Measurements from ENCODE around the gene FCRL3.
"Not testable (repeated sequence)": the region's sequence is repeated elsewhere in the genome, so short reads cannot be mapped to it uniquely, and the experiment has no call there.

Gene FCRL3

GRCh38 chr1:157700732-157701131 lies at the start of gene FCRL3:
FCRL3 (minus strand) TSS chr1:157700769; CDS start chr1:157700489, 280 bp downstream.
- Histone ChIP-seq H3K36me3 (ENCODE audit: control insufficient read depth, insufficient read depth, low read length) (no peaks in the 10 kb centered on the region), H3K4me1 (ENCODE audit: control insufficient read depth, insufficient read depth, low read length) (no peaks in the 10 kb centered on the region), H3K27ac (ENCODE audit: low read depth, low read length) (no peak within 1 kb of the TSS), H3K27me3 (ENCODE audit: control insufficient read depth, insufficient read depth, low read length) (no peaks in the 10 kb centered on the region), H3K4me3 (ENCODE audit: low read length) (no peak within 1 kb of the TSS), H3K9ac (ENCODE audit: low read length) (no peak within 1 kb of the TSS)

GRCh38 chr1:157748262-157748817 lies 47.8 kb upstream of the FCRL3 start:
- Histone ChIP-seq H3K36me3 (ENCODE audit: control insufficient read depth, insufficient read depth, low read length) (no peaks in the 10 kb centered on the region), H3K9ac (ENCODE audit: low read length) (no peak overlapping the region), H3K4me1 (ENCODE audit: control insufficient read depth, insufficient read depth, low read length) (no peaks in the 10 kb centered on the region), H3K27ac (ENCODE audit: low read depth, low read length) (no peak overlapping the region), H3K4me3 (ENCODE audit: low read length) (no peak overlapping the region), H3K27me3 (ENCODE audit: control insufficient read depth, insufficient read depth, low read length) (no peaks in the 10 kb centered on the region)

- no peak overlapping the region for H3K4me3 ChIP-seq (ENCODE audit: low read length)
- no peaks in the 10 kb centered on the region for H3K36me3 ChIP-seq (ENCODE audit: control insufficient read depth, insufficient read depth, low read length)
- H3K27ac ChIP-seq (ENCODE audit: low read depth, low read length), result no peak overlapping the region
- H3K9ac ChIP-seq (ENCODE audit: low read length), result no peak overlapping the region
- H3K27me3 ChIP-seq (ENCODE audit: control insufficient read depth, insufficient read depth, low read length), result no peaks in the 10 kb centered on the region
- H3K4me1 ChIP-seq (ENCODE audit: control insufficient read depth, insufficient read depth, low read length), result no peaks in the 10 kb centered on the region
Measured at GRCh38 chr1:157739229-157739901, 38.8 kb upstream of the FCRL3 start.

GRCh38 chr1:157735991-157736390 lies 35.4 kb upstream of the FCRL3 start:
- not testable (repeated sequence) for H3K36me3 ChIP-seq (ENCODE audit: control insufficient read depth, insufficient read depth, low read length); H3K4me1 ChIP-seq (ENCODE audit: control insufficient read depth, insufficient read depth, low read length); H3K9ac ChIP-seq (ENCODE audit: low read length); H3K4me3 ChIP-seq (ENCODE audit: low read length); H3K27me3 ChIP-seq (ENCODE audit: control insufficient read depth, insufficient read depth, low read length); H3K27ac ChIP-seq (ENCODE audit: low read depth, low read length)

GRCh38 chr1:157734321-157734720 lies 33.8 kb upstream of the FCRL3 start:
- Histone ChIP-seq H3K4me3 (ENCODE audit: low read length) (no peak overlapping the region), H3K9ac (ENCODE audit: low read length) (no peak overlapping the region), H3K27ac (ENCODE audit: low read depth, low read length) (no peak overlapping the region), H3K4me1 (ENCODE audit: control insufficient read depth, insufficient read depth, low read length) (no peaks in the 10 kb centered on the region), H3K27me3 (ENCODE audit: control insufficient read depth, insufficient read depth, low read length) (no peaks in the 10 kb centered on the region), H3K36me3 (ENCODE audit: control insufficient read depth, insufficient read depth, low read length) (no peaks in the 10 kb centered on the region)

GRCh38 chr1:157732755-157733154 lies 32.2 kb upstream of the FCRL3 start:
- H3K4me3 ChIP-seq (ENCODE audit: low read length), result no peak overlapping the region
- no peaks in the 10 kb centered on the region for H3K27me3 ChIP-seq (ENCODE audit: control insufficient read depth, insufficient read depth, low read length)
- no peaks in the 10 kb centered on the region for H3K36me3 ChIP-seq (ENCODE audit: control insufficient read depth, insufficient read depth, low read length)
- H3K9ac ChIP-seq (ENCODE audit: low read length), result no peak overlapping the region
- H3K4me1 ChIP-seq (ENCODE audit: control insufficient read depth, insufficient read depth, low read length), result no peaks in the 10 kb centered on the region
- H3K27ac ChIP-seq (ENCODE audit: low read depth, low read length), result no peak overlapping the region

- Histone ChIP-seq H3K27ac (ENCODE audit: low read depth, low read length) (no peak overlapping the region), H3K36me3 (ENCODE audit: control insufficient read depth, insufficient read depth, low read length) (no peaks in the 10 kb centered on the region), H3K27me3 (ENCODE audit: control insufficient read depth, insufficient read depth, low read length) (no peaks in the 10 kb centered on the region), H3K4me1 (ENCODE audit: control insufficient read depth, insufficient read depth, low read length) (no peaks in the 10 kb centered on the region), H3K9ac (ENCODE audit: low read length) (no peak overlapping the region), H3K4me3 (ENCODE audit: low read length) (no peak overlapping the region)
Measured at GRCh38 chr1:157725221-157725577, 24.6 kb upstream of the FCRL3 start.

- Histone ChIP-seq H3K27me3 (ENCODE audit: control insufficient read depth, insufficient read depth, low read length) (no peaks in the 10 kb centered on the region), H3K4me3 (ENCODE audit: low read length) (no peak overlapping the region), H3K36me3 (ENCODE audit: control insufficient read depth, insufficient read depth, low read length) (no peaks in the 10 kb centered on the region), H3K9ac (ENCODE audit: low read length) (no peak overlapping the region), H3K27ac (ENCODE audit: low read depth, low read length) (no peak overlapping the region), H3K4me1 (ENCODE audit: control insufficient read depth, insufficient read depth, low read length) (no peaks in the 10 kb centered on the region)
Measured at GRCh38 chr1:157724537-157725220, 24.1 kb upstream of the FCRL3 start.

- Histone ChIP-seq H3K4me3 (ENCODE audit: low read length) (no peak overlapping the region), H3K27ac (ENCODE audit: low read depth, low read length) (no peak overlapping the region)
Measured at GRCh38 chr1:157723157-157723556, 22.6 kb upstream of the FCRL3 start.

GRCh38 chr1:157721985-157722384 lies 21.4 kb upstream of the FCRL3 start:
- no peaks in the 10 kb centered on the region for H3K4me1 ChIP-seq (ENCODE audit: control insufficient read depth, insufficient read depth, low read length)
- H3K36me3 ChIP-seq (ENCODE audit: control insufficient read depth, insufficient read depth, low read length), result no peaks in the 10 kb centered on the region
- no peak overlapping the region for H3K27ac ChIP-seq (ENCODE audit: low read depth, low read length)
- no peak overlapping the region for H3K4me3 ChIP-seq (ENCODE audit: low read length)
- no peak overlapping the region for H3K9ac ChIP-seq (ENCODE audit: low read length)
- H3K27me3 ChIP-seq (ENCODE audit: control insufficient read depth, insufficient read depth, low read length), result no peaks in the 10 kb centered on the region

More at GRCh38 chr1:157723157-157723556, 22.6 kb upstream of the FCRL3 start:
- no peak overlapping the region for H3K9ac ChIP-seq (ENCODE audit: low read length)
- H3K4me1 ChIP-seq (ENCODE audit: control insufficient read depth, insufficient read depth, low read length), result no peaks in the 10 kb centered on the region
- no peaks in the 10 kb centered on the region for H3K36me3 ChIP-seq (ENCODE audit: control insufficient read depth, insufficient read depth, low read length)
- H3K27me3 ChIP-seq (ENCODE audit: control insufficient read depth, insufficient read depth, low read length), result no peaks in the 10 kb centered on the region

GRCh38 chr1:157715736-157716135 lies 15.2 kb upstream of the FCRL3 start:
- Histone ChIP-seq H3K9ac (ENCODE audit: low read length) (no peak overlapping the region), H3K4me1 (ENCODE audit: control insufficient read depth, insufficient read depth, low read length) (no peaks in the 10 kb centered on the region), H3K27ac (ENCODE audit: low read depth, low read length) (no peak overlapping the region), H3K4me3 (ENCODE audit: low read length) (no peak overlapping the region), H3K36me3 (ENCODE audit: control insufficient read depth, insufficient read depth, low read length) (no peaks in the 10 kb centered on the region), H3K27me3 (ENCODE audit: control insufficient read depth, insufficient read depth, low read length) (no peaks in the 10 kb centered on the region)

GRCh38 chr1:157711802-157712201 lies 11.2 kb upstream of the FCRL3 start:
- Histone ChIP-seq H3K27ac (ENCODE audit: low read depth, low read length) (no peak overlapping the region), H3K4me1 (ENCODE audit: control insufficient read depth, insufficient read depth, low read length) (no peaks in the 10 kb centered on the region), H3K27me3 (ENCODE audit: control insufficient read depth, insufficient read depth, low read length) (no peaks in the 10 kb centered on the region), H3K9ac (ENCODE audit: low read length) (no peak overlapping the region), H3K36me3 (ENCODE audit: control insufficient read depth, insufficient read depth, low read length) (no peaks in the 10 kb centered on the region), H3K4me3 (ENCODE audit: low read length) (no peak overlapping the region)

- H3K27me3 ChIP-seq (ENCODE audit: control insufficient read depth, insufficient read depth, low read length), result no peaks in the 10 kb centered on the region
- H3K36me3 ChIP-seq (ENCODE audit: control insufficient read depth, insufficient read depth, low read length), result no peaks in the 10 kb centered on the region
- H3K27ac ChIP-seq (ENCODE audit: low read depth, low read length), result no peak overlapping the region
- no peak overlapping the region for H3K4me3 ChIP-seq (ENCODE audit: low read length)
- H3K9ac ChIP-seq (ENCODE audit: low read length), result no peak overlapping the region
- no peaks in the 10 kb centered on the region for H3K4me1 ChIP-seq (ENCODE audit: control insufficient read depth, insufficient read depth, low read length)
Measured at GRCh38 chr1:157704878-157705277, 4.3 kb upstream of the FCRL3 start.

Data from rectal smooth muscle tissue (tissue), 1 donor.